NOMO-1 treated with DMSO at 0.1 percent for 48 hours (cell line): ENCODE measurements around the gene TENM3.
"Not testable (repeated sequence)": the region's sequence is repeated elsewhere in the genome, so short reads cannot be mapped to it uniquely, and the experiment has no call there.

Source experiments
- DNase-seq: peaks from one replicate; lab custom pipeline; 2025; ENCODE audit not compliant: unreplicated experiment; lab: John Stamatoyannopoulos, UW

TENM3 gene

DNA sequence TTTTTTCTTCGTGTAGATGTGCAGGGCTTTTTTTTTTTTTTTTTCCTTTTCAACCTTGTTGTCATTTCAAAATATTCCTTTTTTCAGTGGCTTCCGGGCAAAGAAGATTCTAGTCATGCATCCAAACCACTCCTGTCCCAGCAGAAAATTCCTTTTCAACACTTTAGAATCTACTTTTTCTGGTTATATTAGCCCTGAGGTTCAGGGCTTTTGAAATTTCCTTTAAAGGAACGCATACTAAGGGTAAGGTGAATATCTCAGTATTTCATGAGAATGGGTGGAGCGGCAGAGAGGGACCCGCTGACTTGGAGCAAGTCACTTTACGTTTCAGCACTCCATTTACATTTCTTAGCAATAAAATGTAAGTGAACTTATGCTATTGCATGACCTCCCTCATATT lies 15.6 kb upstream of the TENM3 start:
- no peak for DNase-seq

DNA sequence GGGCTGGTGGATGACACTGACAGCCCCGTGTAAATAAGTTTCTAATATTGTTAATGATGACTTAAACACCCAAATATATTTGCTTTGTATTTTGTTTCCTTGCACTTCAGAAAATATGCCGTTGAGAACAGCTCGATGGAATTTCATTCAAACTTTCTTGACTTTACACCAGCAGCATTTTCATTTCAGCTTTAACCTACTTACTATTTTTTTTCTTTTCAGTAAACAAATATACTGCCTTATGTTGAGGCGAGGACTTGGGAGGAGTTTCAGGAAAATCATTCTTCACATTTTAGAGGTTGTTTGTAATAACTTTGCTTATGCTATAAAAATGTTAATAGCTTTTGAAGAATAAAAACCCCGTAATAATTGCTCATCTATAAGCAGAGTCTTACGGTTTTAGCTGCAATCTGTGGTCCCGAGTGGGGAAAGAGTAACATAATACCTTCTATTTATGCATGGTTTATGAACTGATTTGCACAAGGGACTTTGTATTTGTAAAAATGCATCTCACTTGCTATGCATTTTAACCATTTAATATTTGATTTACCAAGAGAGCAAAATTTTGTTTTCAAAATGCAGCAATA lies 14.1 kb upstream of the TENM3 start:
- no peak for DNase-seq

DNA sequence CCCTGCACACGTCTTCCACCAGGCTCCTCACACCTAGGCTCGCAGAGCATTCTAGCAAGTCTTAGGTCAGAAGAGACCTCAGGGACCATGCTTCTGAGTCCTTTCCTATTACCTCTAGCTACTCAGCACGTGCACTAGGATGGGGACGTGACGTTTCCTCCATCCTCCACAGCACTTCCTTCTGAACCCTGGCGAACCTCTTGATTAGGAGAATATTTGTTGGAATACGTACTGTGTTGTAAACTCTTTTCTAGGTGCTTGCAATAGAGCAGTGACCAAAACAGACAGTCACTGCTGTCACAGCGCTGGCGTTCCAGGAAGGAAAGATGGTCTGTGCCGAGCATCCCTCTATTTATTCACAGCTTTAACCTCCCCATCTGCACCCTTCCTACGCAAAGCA lies 12.9 kb upstream of the TENM3 start:
- no peak for DNase-seq

DNA sequence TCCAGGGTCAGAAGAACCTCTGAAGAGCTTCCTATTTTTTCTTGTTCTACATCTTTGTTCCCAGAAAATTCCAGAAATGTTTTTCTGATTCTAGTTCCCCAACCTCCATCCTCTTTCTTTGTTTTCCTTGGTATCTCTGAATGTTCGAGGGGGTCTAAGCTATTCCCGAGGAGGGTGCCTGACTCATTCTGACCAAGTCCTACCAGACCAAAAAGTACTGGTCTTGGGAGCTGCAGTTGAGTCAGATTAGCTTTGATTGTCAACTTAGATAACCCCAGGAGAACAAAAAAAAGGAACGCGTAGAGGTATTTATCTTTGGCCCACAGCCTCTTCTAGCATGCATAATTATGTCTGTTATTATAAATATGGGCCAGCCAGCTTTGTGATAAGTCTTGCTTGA lies 12.1 kb upstream of the TENM3 start:
- DNase-seq = no peak

DNA sequence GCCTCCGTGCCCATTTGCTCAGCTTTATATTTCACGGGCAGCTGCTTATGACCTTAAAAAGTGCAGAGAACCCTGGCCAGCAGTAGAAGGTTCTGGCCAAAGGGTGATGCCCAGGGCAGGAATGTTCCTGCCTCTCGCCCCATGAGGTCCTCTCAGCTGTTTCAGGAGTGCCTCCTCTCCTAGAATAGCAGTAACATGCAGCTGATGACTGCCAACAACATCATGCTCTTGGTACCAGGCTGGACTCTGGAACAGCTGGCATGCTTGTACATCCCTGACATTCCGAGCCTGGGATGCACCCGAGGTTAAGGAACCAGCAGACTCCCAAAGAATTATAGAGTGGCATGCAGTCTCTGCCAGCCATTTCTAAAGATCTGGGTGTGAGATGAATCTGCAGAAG lies 11.7 kb upstream of the TENM3 start:
- no peak for DNase-seq

DNA sequence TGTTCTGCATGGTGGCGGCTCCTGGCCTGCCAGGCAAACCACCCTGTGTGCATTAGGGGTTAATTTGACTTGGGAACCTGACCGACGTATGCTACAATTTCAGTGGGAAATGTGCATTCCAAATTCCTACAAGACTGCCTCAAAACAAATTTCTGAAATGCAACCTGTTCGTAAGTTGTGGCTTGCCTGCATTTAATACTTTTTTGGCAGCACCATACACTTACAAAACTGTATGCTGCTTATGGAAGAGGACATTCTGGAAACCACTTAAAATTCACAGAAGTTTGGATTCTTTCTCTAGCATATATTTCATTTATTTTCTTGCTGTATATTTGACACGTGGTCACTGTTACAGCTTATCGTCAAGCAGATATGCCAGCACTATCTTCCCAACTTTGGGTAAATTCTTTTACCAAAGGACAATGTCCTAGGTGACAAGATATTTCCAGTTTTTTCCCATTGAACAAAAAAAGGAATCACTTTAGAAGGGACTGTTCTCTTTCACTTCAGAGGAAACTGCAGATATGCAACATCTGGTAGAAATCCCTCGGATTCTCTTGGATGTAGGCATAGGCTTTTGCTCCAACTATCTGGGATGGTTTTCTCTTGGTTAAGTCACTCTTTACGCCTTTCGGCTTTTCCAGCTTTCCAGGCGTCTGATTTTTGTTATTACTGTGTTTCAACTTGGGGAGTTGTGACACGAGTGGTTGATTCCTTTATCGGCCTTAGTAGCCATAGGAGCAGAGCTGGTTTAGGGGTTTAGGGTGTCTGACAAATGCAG lies 9.7 kb upstream of the TENM3 start:
- no peak for DNase-seq

DNA sequence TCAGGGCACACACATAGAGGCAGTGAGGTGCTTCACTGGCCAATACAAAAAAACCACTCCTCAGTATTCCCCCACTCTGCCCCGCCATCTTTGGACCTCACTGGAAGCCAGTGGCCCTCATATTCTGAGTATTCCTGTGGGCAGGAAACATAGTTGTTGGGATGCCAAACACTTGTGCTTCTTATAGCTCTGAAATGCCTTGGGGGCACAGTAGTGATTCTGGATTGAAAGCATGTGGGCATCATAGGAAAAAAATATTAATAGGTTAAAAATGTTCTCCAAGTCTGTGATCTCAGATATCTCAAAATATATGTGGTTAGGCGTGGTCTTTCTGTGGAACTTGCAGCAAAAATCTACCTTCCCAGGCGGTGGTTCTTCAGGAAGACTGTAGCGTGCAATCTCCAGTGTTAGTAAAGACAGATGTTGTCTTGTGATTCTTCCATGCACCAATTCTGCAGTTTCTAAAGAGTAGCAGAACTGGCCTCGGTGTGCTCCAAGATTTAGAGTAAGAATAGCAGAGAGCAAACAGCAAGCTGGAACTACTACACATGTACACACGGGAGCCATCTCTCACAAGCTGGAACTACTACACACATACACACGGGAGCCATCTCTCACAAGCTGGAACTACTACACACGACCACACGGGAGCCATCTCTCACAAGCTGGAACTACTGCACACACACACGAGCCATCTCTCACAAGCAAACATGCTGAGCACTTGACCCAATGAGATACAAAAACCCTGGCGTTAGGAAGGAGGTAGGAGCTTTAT lies 8.0 kb upstream of the TENM3 start:
- no peak for DNase-seq

DNA sequence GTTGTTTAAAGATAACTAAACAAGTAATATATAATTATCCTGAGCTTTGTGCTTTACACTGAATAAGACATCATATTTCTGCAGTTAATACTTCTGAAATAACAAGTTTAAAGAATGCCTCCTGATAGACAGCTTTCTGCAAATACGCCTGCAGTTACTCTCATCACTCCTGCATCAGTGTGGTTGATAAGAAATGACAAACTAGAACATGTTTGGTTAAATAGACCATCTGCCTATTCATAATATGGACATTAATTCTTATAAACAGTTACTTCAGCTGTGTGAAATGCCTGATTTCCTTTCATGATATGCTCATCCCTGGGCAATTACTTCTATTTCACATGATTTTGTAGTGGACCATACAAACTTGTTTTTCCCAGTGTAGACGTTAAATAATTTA lies 7.0 kb upstream of the TENM3 start:
- no peak for DNase-seq

DNA sequence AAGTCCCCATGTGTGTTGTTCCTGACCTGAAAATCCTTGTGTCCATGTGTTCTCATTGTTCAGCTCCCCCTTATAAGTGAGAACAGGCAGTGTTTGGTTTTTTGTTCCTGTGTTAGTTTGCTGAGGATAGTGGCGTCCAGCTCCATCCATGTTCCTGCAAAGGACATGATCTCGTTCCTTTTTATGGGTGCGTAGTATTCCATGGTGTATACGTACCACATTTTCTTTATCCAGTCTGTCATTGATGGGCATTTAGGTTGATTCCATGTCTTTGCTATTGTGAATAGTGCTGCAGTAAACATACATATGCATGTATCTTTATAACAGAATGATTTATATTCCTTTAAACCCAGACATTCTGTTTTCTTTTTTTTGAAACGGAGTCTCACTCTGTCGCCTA lies 6.2 kb upstream of the TENM3 start:
- DNase-seq = not testable (repeated sequence)

DNA sequence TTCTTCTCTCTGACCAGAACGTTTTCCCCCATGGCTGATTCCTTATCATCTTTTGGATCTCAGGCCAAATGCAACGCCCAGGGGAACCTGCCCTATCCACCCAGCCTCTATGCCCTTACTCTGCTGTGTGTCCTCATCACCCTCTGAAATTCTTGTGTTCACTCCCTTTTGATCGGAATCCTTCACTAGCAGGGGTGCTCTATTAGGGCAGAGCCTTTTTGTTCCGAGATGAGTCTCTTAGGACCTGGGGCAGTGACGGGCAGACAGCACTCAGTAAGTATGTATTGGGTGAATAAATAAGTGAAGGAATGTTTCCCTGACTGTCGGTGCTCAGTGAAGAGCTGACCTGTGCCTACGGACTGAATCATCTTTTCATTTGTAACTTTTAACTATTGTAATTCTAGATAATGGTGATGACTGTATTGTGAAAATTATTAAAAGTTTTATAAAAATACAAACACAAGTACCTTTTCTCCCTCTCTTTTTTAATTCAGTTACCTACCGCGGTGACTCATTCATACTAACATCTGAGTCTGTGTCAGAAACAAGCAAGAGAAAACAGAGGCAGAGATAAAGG lies 4.8 kb upstream of the TENM3 start:
- DNase-seq = no peak

DNA sequence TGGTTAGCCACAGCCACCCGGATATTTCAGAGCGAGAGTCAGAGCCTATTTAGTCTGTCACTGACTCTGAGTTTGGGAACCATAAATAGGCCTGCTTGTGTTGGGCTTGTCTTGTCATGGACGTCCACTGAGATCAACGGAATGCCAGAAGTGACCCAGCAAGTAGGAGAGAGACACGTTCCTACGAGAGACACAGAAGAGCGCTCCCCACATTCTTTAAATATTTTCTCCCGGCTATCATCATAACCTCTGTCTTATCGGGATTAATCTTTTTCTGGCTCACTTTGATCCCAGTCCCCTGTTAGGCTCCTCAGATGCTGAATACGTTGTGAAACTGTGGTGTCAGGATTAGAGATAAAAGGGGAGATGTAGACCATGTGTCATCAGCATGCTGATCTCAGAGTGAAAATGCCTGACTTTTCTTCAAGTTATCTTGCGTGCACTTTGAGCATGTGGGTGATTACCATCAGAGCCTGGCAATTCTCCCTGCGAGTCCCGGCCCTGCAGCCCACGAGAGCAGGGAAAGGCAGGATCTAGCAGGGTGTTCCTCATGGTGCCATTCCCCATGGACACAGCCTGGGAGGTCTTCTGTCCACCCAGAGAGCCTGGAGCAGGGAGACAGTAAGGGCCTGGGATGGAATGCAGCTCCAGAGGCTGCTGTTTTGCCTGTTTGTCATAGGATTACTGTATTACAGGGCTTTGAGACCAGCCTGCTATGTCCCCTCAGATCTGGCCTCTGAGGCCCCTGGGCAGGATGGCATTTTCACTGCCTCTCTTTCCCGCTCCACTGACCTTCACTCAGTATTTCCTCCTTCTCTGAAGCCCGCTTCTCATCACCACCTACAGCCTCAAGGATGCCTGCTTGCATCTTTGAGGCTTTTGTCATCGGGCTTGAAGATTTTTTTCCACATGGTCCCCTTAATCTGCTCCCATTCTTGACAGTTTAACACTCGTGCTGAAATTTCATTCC lies 2.8 kb upstream of the TENM3 start:
- no peak for DNase-seq

DNA sequence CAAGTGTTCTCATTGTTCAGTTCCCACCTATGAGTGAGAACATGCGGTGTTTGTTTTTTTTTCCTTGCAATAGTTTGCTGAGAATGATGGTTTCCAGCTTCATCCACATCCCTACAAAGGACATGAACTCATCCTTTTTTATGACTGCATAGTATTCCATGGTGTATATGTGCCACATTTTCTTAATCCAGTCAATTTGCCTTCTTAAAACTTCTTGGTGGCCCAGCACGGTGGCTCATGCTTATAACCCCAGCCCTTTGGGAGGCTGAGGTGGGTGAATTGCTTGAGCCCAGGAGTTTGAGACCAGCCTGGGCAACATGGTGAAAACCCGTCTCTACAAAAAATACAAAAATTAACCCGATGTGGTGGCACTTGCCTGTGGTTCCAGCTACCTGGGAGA lies 942 bp upstream of the TENM3 start:
- not testable (repeated sequence) for DNase-seq

DNA sequence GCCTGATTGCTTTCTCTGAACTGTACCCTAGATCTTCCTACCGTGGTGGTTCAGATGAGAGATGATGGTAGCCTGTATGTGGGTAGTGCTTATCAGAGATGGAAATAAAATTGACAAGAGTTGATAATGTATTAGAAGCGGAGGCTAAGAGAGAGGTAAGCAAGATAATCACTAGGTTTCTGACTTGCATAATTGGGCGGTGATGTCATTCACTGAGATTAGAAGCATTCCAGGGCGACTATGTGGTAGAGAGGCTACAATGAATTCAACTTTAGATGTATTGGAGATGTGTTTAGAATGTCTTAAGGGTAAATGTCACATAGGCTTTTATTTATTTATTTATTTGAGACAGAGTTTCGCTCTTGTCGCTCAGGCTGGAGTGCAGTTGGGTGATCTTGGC lies 415 bp upstream of the TENM3 start:
- DNase-seq = no peak

DNA sequence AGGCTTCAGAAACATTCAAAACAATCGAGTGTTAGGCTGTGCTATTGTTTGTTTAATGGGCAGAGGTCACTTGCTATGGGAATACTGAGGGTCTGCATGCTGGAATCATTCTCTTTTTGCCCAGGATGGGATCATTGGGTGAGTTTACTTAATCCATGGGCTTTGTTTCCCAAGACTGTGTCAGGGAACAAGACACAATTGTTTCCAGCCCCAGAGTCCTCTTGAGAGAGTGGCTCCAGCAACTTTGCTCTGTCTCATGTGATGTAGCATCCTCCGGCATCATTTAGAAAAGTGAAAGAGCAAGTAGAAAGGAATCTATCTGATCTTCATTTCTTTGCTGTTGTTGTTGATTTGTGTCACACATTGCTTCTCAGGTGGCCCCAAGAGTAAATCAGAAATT lies 1.8 kb downstream of the TENM3 start:
- no peak for DNase-seq

DNA sequence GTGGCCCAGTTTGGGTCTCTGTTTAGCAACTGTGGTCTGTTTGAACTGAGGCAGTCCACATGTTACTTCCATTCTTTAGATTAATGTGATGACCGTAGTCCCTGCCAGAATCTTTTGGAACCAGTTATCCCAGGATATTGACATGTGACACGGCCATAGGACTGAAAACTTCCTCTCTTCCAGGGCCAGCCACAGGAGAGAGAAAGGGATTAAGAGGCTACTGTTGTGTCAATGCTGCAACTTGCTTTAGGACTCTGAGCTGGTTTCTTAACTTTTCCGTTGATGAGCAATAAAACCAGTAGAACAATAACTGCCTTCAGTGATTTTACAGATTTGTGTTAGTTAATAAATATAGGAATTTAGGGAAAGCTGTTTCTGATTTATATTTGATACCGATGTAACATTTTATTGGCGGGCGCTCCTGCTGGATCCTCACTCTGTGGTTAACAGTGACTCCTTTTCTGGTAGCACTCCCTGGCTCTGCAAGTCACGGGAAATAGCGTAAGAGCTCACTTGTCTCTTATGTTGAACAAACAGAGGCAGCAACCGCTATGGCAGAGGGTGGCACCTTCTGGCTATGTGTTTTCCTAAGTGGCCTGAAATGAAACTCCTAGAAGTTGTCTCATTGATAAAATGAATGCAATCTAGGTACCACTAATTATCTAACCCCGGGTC lies 2.5 kb downstream of the TENM3 start:
- DNase-seq = no peak

DNA sequence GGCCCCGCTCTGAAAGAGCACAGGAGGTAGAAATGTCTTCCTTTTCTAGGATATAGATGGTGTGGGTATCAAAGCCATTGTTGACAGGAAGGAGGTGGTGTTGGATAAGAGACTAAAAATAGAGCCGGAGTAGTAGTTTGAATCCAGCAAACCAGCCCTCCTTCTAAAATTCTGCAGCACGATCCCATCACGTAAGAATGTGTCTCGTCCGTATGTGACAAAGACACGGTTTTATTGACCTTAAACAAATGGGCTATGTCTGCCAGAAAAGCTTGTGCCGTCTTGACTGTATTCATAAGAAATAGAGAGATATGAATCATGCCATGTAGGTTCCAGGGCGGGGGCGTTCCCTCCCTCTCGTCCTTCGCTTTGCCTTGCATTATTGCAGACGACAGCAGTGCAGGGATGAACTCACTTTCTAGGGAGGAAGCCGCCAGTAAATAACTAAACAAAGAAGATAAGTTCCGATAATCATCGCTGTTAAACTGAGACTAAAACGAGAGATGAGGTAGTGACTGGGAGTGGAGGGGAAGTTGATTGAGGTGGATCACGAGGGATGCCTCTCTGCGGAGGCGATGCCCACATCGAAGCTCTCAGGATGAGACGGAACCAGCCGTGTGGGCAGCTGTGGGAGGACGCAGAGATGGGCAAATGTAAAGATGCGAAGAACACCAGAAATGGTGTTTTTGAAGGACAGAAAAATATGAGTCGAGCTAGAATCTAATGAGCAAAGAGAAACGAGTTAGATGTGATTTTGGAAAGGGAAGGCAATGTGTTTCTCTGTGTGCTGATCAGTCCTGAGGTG lies 3.4 kb downstream of the TENM3 start:
- DNase-seq = no peak

DNA sequence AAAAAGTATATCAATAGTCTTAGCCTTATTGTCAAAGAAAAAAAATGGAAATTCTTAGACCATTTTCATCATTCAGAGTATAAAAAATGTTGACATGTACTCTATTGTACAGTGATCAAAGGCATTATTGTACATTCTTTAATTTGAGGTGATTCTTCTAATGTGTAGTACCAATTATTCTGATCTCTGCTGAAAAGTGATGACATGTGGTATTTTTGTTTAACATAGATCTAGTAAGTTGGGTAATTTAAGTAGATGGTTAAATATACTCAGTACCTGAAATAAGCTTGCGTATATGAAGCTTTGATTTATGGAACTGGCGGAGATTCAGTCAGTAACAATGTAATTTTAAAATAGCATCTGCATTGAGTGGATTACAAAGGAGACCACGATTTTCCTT lies 5.1 kb downstream of the TENM3 start:
- DNase-seq = no peak

DNA sequence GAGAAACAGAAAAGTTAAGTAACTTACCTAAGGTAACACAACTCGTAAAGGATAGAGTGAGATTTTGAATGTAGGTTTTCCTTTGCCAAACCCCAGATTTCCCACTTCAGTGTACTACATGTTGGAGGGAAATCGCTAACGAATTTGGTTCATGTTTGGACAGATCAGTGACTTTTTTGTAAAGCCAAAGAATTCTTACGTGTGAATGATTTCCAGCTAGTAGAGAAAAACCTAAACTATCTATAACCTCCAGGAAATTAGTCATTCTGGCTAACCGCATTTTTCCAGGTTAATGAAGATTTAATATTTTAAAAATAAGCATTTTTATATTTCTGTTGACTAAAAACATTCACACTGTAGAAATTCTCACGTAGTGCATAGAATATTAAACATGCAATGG lies 7.2 kb downstream of the TENM3 start:
- DNase-seq = no peak

DNA sequence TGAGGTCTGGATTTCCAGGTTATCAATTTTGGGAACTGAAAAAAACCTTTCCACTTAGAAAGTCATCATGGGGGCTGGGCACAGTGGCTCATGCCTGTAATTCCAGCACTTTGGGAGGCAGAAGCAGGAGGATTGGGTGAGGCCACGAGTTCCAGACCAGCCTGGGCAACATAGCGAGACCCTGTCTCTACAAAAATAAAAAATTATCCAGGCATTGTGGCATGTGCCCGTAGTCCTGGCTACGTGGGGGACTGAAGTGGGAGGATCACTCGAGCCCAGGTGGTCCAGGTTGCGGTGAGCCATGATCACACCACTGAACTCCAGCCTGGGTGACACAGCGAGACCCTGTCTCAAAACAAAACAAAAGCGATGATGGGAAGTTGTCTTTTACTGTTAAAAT lies 7.9 kb downstream of the TENM3 start:
- DNase-seq = no peak
